Keratinocyte (primary cell): ENCODE measurements around the gene DRD1. TPM values are rescaled to one million over a fixed set of nuclear protein-coding genes. Genes with fewer than 3 reads are reported as not detected.

ENCODE experiments used
- DNase-seq: peaks from one replicate; pipeline ENCODE4 v3.0.0-alpha.2; 2011; ENCODE audit warnings: low read depth, missing footprints, low spot score
- FAIRE-seq: peaks from 2 replicates; lab custom pipeline; 2011; peaks lifted over from hg19 to GRCh38; lab: Jason Lieb, UNC
- H2AFZ ChIP-seq: 2 replicates; pipeline ENCODE4 v1.6.0; 2012; ENCODE audit warnings: low read length, control low read depth, inconsistent platforms; ENCODE audit not compliant: control insufficient read depth
- H3K27ac ChIP-seq: 2 replicates; pipeline ENCODE4 v1.5.1; 2011; ENCODE audit warnings: low read length; ENCODE audit not compliant: control insufficient read depth, insufficient read depth
- H3K27me3 ChIP-seq: 3 replicates; pipeline ENCODE4 v1.6.0; 2011; ENCODE audit warnings: low read length; ENCODE audit not compliant: control insufficient read depth, insufficient read depth; ENCODE audit errors: extremely low read depth
- H3K36me3 ChIP-seq, 2 experiments: 2 replicates in 1 of 2; 3 replicates in 1 of 2; pipeline ENCODE4 v1.5.1; 2011; ENCODE audit warnings: low read length in 2 of 2, mild to moderate bottlenecking in 1 of 2; ENCODE audit not compliant: control insufficient read depth in 2 of 2, insufficient read depth in 2 of 2; ENCODE audit errors: extremely low read depth in 1 of 2
- H3K4me1 ChIP-seq: 3 replicates; pipeline ENCODE4 v1.5.1; 2011; ENCODE audit warnings: low read length; ENCODE audit not compliant: control insufficient read depth, insufficient read depth; ENCODE audit errors: extremely low read depth
- H3K4me2 ChIP-seq: 3 replicates; pipeline ENCODE4 v1.6.0; 2011; ENCODE audit warnings: low read depth, low read length; ENCODE audit not compliant: control insufficient read depth, insufficient read depth; ENCODE audit errors: extremely low read depth
- H3K4me3 ChIP-seq, 3 experiments: fragments of 200-600 bp in 1 of 3; sonication (generic) in 1 of 3; 2 replicates in 2 of 3; 3 replicates in 1 of 3; pipeline ENCODE4 v1.5.1; 2011 to 2016; ENCODE audit warnings: low read length in 3 of 3, mild to moderate bottlenecking in 3 of 3, control low read depth in 2 of 3, inconsistent platforms in 1 of 3, low read depth in 1 of 3, mixed read lengths in 1 of 3, mixed run types in 1 of 3, moderate library complexity in 1 of 3; ENCODE audit not compliant: control insufficient read depth in 2 of 3, insufficient read depth in 2 of 3; ENCODE audit errors: extremely low read depth in 1 of 3
- H3K79me2 ChIP-seq: 2 replicates; pipeline ENCODE4 v1.6.0; 2012; ENCODE audit warnings: low read length; ENCODE audit not compliant: control insufficient read depth, insufficient read depth
- H3K9ac ChIP-seq: 3 replicates; pipeline ENCODE4 v1.6.0; 2011; ENCODE audit warnings: low read length; ENCODE audit not compliant: control insufficient read depth, insufficient read depth; ENCODE audit errors: extremely low read depth
- H3K9me1 ChIP-seq: 3 replicates; pipeline ENCODE4 v1.6.0; 2011; ENCODE audit warnings: low read length; ENCODE audit not compliant: control insufficient read depth, insufficient read depth; ENCODE audit errors: extremely low read depth
- H3K9me3 ChIP-seq: 2 replicates; pipeline ENCODE4 v1.5.1; 2012; ENCODE audit warnings: low read depth, low read length; ENCODE audit not compliant: control insufficient read depth
- H4K20me1 ChIP-seq: 3 replicates; pipeline ENCODE4 v1.6.0; 2011; ENCODE audit warnings: low read length; ENCODE audit not compliant: control insufficient read depth, insufficient read depth; ENCODE audit errors: extremely low read depth
- EZH2 ChIP-seq: IDR thresholded peaks from one replicate; pipeline ENCODE4 v1.6.1; 2012; ENCODE audit warnings: inconsistent platforms, mild to moderate bottlenecking, low read length, moderate library complexity
- dilution Hi-C: fragments of 300-500 bp; cut with MboI; formaldehyde crosslinking; loops from one replicate; pipeline ENCODE4 v1.7.0; 2020; ENCODE audit warnings: low sequenced_read_pairs; ENCODE audit not compliant: extremely low pct_ligation_motif_present
- polyA plus RNA-seq, 5 experiments: library from polyadenylated mRNA; depleted of rRNA in 3 of 5; stranded (reverse) in 3 of 5; stranded (forward) in 1 of 5; unstranded in 1 of 5; fragments of >200 nt; gene quantifications; 1 replicate in 1 of 5; 2 replicates in 3 of 5; 3 replicates in 1 of 5; pipeline versions ENCODE4 v1.2.1 to v1.2.3, GENCODE V29; 2011 to 2012; ENCODE audit warnings: missing spikeins in 2 of 5, low read depth in 1 of 5, low replicate concordance in 1 of 5
- TF ChIP-seq, protein P1 (sequence below), 3 experiments: IDR thresholded peaks in 1 of 3; conservative IDR thresholded peaks in 1 of 3; optimal IDR thresholded peaks in 1 of 3; 2 replicates in 2 of 3; 3 replicates in 1 of 3; pipeline versions ENCODE3 to v1.5.1; 2011; ENCODE audit warnings: low read length in 3 of 3, mild to moderate bottlenecking in 3 of 3, moderate library complexity in 2 of 3, control low read depth in 1 of 3, inconsistent platforms in 1 of 3; ENCODE audit not compliant: insufficient read depth in 2 of 3; ENCODE audit errors: extremely low read depth in 1 of 3

DRD1 gene
- polyA plus RNA-seq, 1 donor (not counting 4 experiments of a cell fraction or from before 2014, with no cell fraction given), result not detected

DNA sequence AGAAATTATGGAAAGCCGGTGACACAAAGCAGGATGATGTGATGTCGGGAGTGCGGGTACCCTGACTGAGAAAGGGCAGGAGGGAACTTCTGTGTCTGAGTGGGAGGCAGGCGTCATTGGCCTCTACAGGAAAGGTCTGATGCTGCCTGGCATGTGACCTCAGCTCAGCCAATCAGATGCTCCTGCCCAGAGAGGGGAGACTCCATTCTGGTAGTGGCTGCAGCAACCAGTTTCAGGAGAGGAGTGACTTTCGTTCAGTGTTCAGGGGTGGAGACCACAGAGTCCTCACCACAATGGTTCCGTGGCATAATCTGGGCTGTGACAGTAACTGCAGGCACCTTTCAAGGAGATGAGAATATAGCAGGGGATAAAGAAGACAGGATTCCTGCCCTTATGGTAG, 27.6 kb upstream of the DRD1 start:
- Histone ChIP-seq H3K4me3 (no peak overlapping the region), H3K27ac (no peak overlapping the region), H3K4me1 (peaks cover 11% of the 10 kb centered on the region), H3K9me3 (no peaks in the 10 kb centered on the region), H3K27me3 (no peaks in the 10 kb centered on the region), H4K20me1 (no peaks in the 10 kb centered on the region), H3K9me1 (no peaks in the 10 kb centered on the region), H3K4me2 (no peak overlapping the region), H2AFZ (no peak overlapping the region), H3K9ac (no peak overlapping the region), H3K36me3 (no peaks in the 10 kb centered on the region), H3K79me2 (no peaks in the 10 kb centered on the region)
- dilution Hi-C loops, result no loop called here
- no peak for DNase-seq
- no peak for FAIRE-seq
- TF ChIP-seq, protein P1, sequence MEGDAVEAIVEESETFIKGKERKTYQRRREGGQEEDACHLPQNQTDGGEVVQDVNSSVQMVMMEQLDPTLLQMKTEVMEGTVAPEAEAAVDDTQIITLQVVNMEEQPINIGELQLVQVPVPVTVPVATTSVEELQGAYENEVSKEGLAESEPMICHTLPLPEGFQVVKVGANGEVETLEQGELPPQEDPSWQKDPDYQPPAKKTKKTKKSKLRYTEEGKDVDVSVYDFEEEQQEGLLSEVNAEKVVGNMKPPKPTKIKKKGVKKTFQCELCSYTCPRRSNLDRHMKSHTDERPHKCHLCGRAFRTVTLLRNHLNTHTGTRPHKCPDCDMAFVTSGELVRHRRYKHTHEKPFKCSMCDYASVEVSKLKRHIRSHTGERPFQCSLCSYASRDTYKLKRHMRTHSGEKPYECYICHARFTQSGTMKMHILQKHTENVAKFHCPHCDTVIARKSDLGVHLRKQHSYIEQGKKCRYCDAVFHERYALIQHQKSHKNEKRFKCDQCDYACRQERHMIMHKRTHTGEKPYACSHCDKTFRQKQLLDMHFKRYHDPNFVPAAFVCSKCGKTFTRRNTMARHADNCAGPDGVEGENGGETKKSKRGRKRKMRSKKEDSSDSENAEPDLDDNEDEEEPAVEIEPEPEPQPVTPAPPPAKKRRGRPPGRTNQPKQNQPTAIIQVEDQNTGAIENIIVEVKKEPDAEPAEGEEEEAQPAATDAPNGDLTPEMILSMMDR (optimal IDR thresholded peaks at IDR 0.05 in 1 of 3, IDR thresholded peaks at IDR 0.05 in 1 of 3, conservative IDR thresholded peaks at IDR 0.05 in 1 of 3; ENCODE audit: extremely low read depth in 1 of 3, insufficient read depth in 2 of 3, low read length in 3 of 3), result no peak
- no peak for TF ChIP-seq EZH2

DNA sequence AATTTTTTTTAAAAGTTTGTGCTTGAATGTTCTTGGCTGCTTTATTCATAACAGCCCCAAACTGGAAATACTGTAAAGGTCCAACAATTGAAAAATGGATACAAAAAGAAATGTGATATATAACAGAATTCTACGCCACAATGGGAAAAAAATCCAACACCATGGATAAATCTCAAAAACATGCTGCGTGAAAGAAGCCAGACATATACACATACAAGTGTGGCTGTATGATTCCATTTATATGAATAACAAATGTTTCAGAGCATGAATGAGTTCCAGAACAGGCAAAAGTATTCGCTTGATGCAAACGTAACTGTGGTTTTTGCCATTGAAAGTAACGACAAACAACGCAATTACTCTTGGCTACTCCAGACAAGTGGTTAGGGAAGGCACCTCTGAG, 27.2 kb upstream of the DRD1 start:
- H3K4me3 ChIP-seq, result no peak overlapping the region
- no peaks in the 10 kb centered on the region for H3K9me3 ChIP-seq
- no peaks in the 10 kb centered on the region for H4K20me1 ChIP-seq
- no peaks in the 10 kb centered on the region for H3K36me3 ChIP-seq
- H3K4me2 ChIP-seq, result no peak overlapping the region
- no peaks in the 10 kb centered on the region for H3K79me2 ChIP-seq
- H3K4me1 ChIP-seq, result peaks cover 9% of the 10 kb centered on the region
- no peaks in the 10 kb centered on the region for H3K9me1 ChIP-seq
- no peak for TF ChIP-seq EZH2
- TF ChIP-seq, protein P1 (optimal IDR thresholded peaks at IDR 0.05 in 1 of 3, IDR thresholded peaks at IDR 0.05 in 1 of 3, conservative IDR thresholded peaks at IDR 0.05 in 1 of 3; ENCODE audit: extremely low read depth in 1 of 3, insufficient read depth in 2 of 3, low read length in 3 of 3), result no peak
- DNase-seq (no peak), FAIRE-seq (no peak)
- H3K9ac ChIP-seq, result no peak overlapping the region
- H3K27me3 ChIP-seq, result no peaks in the 10 kb centered on the region
- dilution Hi-C loops, result no loop called here
- H2AFZ ChIP-seq, result no peak overlapping the region
- H3K27ac ChIP-seq, result no peak overlapping the region
